HEK293 (cell line): ENCODE measurements around the gene LRRC74B.
"Not testable (repeated sequence)": the region's sequence is repeated elsewhere in the genome, so short reads cannot be mapped to it uniquely, and the experiment has no call there.

Experiments used
- SALL2 ChIP-seq: fragments of 450-650 bp; formaldehyde crosslinking; IDR thresholded peaks from 2 replicates; pipeline ENCODE4 v1.5.0; 2017; ENCODE audit warnings: missing biosample characterization, mild to moderate bottlenecking, missing genetic modification characterization, borderline replicate concordance
- YY2 ChIP-seq: fragments of 450-650 bp; formaldehyde crosslinking; IDR thresholded peaks from 2 replicates; pipeline ENCODE4 v1.5.1; 2016; ENCODE audit warnings: missing biosample characterization, missing genetic modification characterization
- ZNF335 ChIP-seq: fragments of 450-650 bp; formaldehyde crosslinking; conservative IDR thresholded peaks from 2 replicates; pipeline ENCODE4 v1.5.1; 2016; ENCODE audit warnings: missing biosample characterization, missing genetic modification characterization
- ZNF529 ChIP-seq: fragments of 450-650 bp; formaldehyde crosslinking; IDR thresholded peaks from 2 replicates; pipeline ENCODE4 v1.5.1; 2017; ENCODE audit warnings: missing genetic modification characterization, missing biosample characterization; ENCODE audit not compliant: insufficient replicate concordance
- ZNF843 ChIP-seq: fragments of 450-650 bp; formaldehyde crosslinking; IDR thresholded peaks from 2 replicates; pipeline ENCODE4 v1.5.1; 2016; ENCODE audit warnings: missing biosample characterization, missing genetic modification characterization
- TF ChIP-seq, protein P1 (sequence below): fragments of 450-650 bp; formaldehyde crosslinking; IDR thresholded peaks from 2 replicates; pipeline ENCODE4 v1.5.1; 2016; ENCODE audit warnings: missing biosample characterization, missing genetic modification characterization
- TF ChIP-seq, protein P2 (sequence below): fragments of 450-650 bp; formaldehyde crosslinking; IDR thresholded peaks from 2 replicates; pipeline ENCODE4 v1.5.1; 2016; ENCODE audit warnings: missing biosample characterization, missing genetic modification characterization

DNA sequence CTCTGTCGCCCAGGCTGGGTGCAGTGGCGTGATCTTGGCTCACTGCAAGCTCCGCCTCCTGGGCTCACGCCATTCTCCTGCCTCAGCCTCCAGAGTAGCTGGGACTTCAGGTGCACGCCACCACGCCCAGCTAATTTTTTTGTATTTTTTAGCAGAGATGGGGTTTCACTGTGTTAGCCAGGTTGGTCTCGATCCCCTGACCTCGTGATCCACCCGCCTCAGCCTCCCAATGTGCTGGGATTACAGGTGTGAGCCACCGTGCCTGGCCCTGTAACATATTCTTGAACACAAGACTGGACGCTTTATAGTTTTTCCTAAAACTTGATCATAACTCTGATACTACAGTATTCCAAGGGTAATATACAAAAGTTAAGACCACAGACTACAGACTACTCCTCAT lies 45.5 kb downstream of the LRRC74B start:
- TF ChIP-seq ZNF843 (tag by site-specific recombination); ZNF335 (tag by site-specific recombination); SALL2 (tag by site-specific recombination); YY2; ZNF529: not testable (repeated sequence)
- TF ChIP-seq, protein P1, sequence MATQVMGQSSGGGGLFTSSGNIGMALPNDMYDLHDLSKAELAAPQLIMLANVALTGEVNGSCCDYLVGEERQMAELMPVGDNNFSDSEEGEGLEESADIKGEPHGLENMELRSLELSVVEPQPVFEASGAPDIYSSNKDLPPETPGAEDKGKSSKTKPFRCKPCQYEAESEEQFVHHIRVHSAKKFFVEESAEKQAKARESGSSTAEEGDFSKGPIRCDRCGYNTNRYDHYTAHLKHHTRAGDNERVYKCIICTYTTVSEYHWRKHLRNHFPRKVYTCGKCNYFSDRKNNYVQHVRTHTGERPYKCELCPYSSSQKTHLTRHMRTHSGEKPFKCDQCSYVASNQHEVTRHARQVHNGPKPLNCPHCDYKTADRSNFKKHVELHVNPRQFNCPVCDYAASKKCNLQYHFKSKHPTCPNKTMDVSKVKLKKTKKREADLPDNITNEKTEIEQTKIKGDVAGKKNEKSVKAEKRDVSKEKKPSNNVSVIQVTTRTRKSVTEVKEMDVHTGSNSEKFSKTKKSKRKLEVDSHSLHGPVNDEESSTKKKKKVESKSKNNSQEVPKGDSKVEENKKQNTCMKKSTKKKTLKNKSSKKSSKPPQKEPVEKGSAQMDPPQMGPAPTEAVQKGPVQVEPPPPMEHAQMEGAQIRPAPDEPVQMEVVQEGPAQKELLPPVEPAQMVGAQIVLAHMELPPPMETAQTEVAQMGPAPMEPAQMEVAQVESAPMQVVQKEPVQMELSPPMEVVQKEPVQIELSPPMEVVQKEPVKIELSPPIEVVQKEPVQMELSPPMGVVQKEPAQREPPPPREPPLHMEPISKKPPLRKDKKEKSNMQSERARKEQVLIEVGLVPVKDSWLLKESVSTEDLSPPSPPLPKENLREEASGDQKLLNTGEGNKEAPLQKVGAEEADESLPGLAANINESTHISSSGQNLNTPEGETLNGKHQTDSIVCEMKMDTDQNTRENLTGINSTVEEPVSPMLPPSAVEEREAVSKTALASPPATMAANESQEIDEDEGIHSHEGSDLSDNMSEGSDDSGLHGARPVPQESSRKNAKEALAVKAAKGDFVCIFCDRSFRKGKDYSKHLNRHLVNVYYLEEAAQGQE (tag by site-specific recombination): not testable (repeated sequence)
- TF ChIP-seq, protein P2, sequence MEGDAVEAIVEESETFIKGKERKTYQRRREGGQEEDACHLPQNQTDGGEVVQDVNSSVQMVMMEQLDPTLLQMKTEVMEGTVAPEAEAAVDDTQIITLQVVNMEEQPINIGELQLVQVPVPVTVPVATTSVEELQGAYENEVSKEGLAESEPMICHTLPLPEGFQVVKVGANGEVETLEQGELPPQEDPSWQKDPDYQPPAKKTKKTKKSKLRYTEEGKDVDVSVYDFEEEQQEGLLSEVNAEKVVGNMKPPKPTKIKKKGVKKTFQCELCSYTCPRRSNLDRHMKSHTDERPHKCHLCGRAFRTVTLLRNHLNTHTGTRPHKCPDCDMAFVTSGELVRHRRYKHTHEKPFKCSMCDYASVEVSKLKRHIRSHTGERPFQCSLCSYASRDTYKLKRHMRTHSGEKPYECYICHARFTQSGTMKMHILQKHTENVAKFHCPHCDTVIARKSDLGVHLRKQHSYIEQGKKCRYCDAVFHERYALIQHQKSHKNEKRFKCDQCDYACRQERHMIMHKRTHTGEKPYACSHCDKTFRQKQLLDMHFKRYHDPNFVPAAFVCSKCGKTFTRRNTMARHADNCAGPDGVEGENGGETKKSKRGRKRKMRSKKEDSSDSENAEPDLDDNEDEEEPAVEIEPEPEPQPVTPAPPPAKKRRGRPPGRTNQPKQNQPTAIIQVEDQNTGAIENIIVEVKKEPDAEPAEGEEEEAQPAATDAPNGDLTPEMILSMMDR (tag by site-specific recombination): not testable (repeated sequence)
